Astrocyte (in vitro differentiated cells and primary cell): ENCODE measurements around the gene CLEC3B.

Experiments used
- CTCF ChIP-seq: IDR thresholded peaks from 2 replicates; pipeline ENCODE4 v1.5.1; 2011; ENCODE audit warnings: low read depth, mild to moderate bottlenecking, inconsistent platforms, low read length, moderate library complexity; ENCODE audit not compliant: insufficient read depth
- EZH2 ChIP-seq: IDR thresholded peaks from 2 replicates; pipeline ENCODE4 v1.6.1; 2012; ENCODE audit warnings: mild to moderate bottlenecking, low read length, inconsistent platforms; ENCODE audit not compliant: insufficient read depth

- TF ChIP-seq CTCF, result no peak
- TF ChIP-seq EZH2, result no peak
Observed at GRCh38 chr3:45029661-45030060, 3.6 kb downstream of the CLEC3B start.
